ENCODE data around the gene CDR2L. TPM values are rescaled to one million over a fixed set of nuclear protein-coding genes. Genes with fewer than 3 reads are reported as not detected.

CDR2L gene
- total and polyA plus RNA-seq, 8 donors: 4.4 to 78.8 (median 10.9) TPM

DNA sequence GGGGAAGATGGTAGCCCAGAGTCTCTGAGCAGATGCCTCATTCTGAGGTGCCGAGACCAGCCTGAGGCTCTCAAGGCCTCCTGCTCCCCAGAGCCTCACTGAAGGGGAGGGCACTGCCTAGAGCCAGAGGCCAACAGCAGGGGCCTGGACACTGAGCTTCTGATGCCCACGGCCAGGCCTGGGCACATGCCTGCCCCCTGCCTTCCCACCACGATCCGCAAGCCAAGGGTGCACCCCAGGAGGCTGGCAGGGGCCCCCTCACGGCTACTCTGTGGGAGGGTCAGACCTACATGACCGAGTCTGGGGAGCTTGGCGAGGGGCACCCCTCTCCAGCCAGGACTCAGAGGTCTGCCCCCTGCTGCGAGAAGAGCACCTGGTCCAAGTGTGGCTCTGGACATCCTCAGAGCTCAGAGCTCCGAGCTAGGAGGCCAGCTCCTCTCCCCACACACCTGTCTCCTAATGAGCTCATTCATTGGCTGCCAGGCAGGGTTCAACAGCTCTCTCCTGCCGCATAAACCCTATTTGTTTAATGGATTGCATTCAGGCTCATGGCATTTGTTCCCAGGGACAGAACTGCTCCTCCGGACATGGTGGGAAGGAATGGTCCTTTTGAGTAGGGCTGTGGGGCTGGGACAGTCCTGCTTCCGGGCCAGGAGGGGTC lies 37.8 kb upstream of the CDR2L start:
- no peak for DNase-seq
- Histone ChIP-seq H3K27me3 (peaks cover 0 to 44% (median 0%) of the 10 kb centered on the region in 3 donors), H3K9me3 (no peaks in the 10 kb centered on the region), H3K27ac (no peak overlapping the region), H3K36me3 (peaks cover 16 to 41% (median 36%) of the 10 kb centered on the region in 4 donors), H3K4me3 (no peak overlapping the region), H3K4me1 (no peaks in the 10 kb centered on the region)
- TF ChIP-seq EP300 (IDR thresholded peaks at IDR 0.05) (no peak), POLR2A (IDR thresholded peaks at IDR 0.05) (no peak), CTCF (IDR thresholded peaks at IDR 0.05) (no peak), POLR2AphosphoS5 (IDR thresholded peaks at IDR 0.05) (no peak)
- intact Hi-C loops (cut with DNase I; ENCODE audit: low total_unique reads): no loop called here
- WGBS, 5 donors: 26 to 47% (median 38%) methylated on average over 5 to 12 of the region's 12 CpGs

GRCh38 chr17:74950207-74950606 lies 37.2 kb upstream of the CDR2L start:
- 28 to 57% (median 44%) methylated on average over 3 to 8 of the region's 8 CpGs for WGBS, 5 donors
- intact Hi-C loops (cut with DNase I; ENCODE audit: low total_unique reads): no loop called here
- Histone ChIP-seq H3K36me3 (peaks cover 22 to 48% (median 42%) of the 10 kb centered on the region in 4 donors), H3K27me3 (peaks cover 0 to 43% (median 0%) of the 10 kb centered on the region in 3 donors), H3K27ac (no peak overlapping the region), H3K4me1 (no peaks in the 10 kb centered on the region), H3K9me3 (no peaks in the 10 kb centered on the region), H3K4me3 (no peak overlapping the region)
- TF ChIP-seq POLR2A (IDR thresholded peaks at IDR 0.05) (no peak), CTCF (IDR thresholded peaks at IDR 0.05) (no peak), POLR2AphosphoS5 (IDR thresholded peaks at IDR 0.05) (no peak), EP300 (IDR thresholded peaks at IDR 0.05) (no peak)
- no peak for DNase-seq

GRCh38 chr17:74951065-74951464 lies 36.4 kb upstream of the CDR2L start:
- Histone ChIP-seq H3K36me3 (peaks cover 29 to 55% (median 51%) of the 10 kb centered on the region in 4 donors), H3K27ac (no peak overlapping the region), H3K27me3 (peaks cover 0 to 42% (median 0%) of the 10 kb centered on the region in 3 donors), H3K9me3 (no peaks in the 10 kb centered on the region), H3K4me3 (no peak overlapping the region), H3K4me1 (no peaks in the 10 kb centered on the region)
- no peak for TF ChIP-seq EP300 (IDR thresholded peaks at IDR 0.05)
- no peak for TF ChIP-seq POLR2A (IDR thresholded peaks at IDR 0.05)
- TF ChIP-seq POLR2AphosphoS5 (IDR thresholded peaks at IDR 0.05): no peak
- TF ChIP-seq CTCF (IDR thresholded peaks at IDR 0.05): no peak
- 55 to 80% (median 63%) methylated on average over 2 to 3 of the region's 3 CpGs for WGBS, 5 donors
- intact Hi-C loops (cut with DNase I; ENCODE audit: low total_unique reads): no loop called here
- no peak for DNase-seq

DNA sequence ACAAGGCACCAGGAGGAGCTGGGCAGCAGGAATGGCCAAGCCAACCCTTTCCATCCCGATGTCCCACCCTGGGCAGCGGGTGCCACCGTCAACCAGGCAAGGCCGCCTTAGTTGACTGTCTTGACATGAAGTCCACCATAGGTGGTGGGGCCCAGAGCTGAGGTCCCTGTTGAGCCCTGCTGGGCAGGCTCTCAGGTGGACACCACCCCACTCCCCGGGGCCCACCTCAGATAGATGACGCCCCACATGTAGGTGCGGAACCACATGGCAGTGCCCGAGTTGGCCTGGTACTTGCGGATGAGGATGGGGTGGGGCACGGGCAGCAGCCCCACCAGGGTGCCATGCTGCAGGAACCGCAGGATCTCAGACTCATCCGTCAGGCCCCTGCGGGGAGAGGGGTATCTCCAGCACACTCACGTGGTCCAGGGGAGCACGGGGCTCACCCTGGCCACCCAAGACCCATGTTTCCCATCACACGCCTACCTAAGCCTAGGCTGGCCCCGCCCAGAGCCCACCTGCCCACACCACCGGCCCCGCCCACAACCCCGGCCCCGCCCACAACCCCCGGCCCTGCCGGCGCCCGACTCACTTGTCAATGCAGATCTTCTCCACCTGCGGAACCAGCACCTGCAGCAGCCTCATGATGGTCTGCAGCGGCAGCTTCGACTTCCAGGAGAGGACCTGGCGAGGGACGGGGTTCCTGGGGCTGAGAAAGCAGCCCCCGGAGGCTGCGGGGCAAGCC lies 35.6 kb upstream of the CDR2L start:
- Histone ChIP-seq H3K27me3 (peaks cover 0 to 35% (median 0%) of the 10 kb centered on the region in 3 donors), H3K36me3 (peaks cover 37 to 62% (median 59%) of the 10 kb centered on the region in 4 donors), H3K9me3 (no peaks in the 10 kb centered on the region), H3K27ac (no peak overlapping the region), H3K4me3 (no peak overlapping the region), H3K4me1 (no peaks in the 10 kb centered on the region)
- intact Hi-C loops (cut with DNase I; ENCODE audit: low total_unique reads): no loop called here
- TF ChIP-seq EP300 (IDR thresholded peaks at IDR 0.05): no peak
- no peak for TF ChIP-seq POLR2A (IDR thresholded peaks at IDR 0.05)
- TF ChIP-seq POLR2AphosphoS5 (IDR thresholded peaks at IDR 0.05): no peak
- no peak for TF ChIP-seq CTCF (IDR thresholded peaks at IDR 0.05)
- DNase-seq: no peak
- 71 to 83% (median 78%) methylated on average over 19 to 32 of the region's 32 CpGs for WGBS, 5 donors

All from stomach (tissue), 9 donors.